GM12878 (cell line): ENCODE results near the gene INSC. TPM values are rescaled to one million over a fixed set of nuclear protein-coding genes. Genes with fewer than 3 reads are reported as not detected.

Experiments
- ATAC-seq: fragments of 200-7000 bp; cut with Tn5 transposase; 3 replicates; pipeline ENCODE4 v1.9.1; 2020; ENCODE audit warnings: mild to moderate bottlenecking, moderate library complexity
- BruUV-seq: library from RNA; stranded (reverse); fragments of 400-500 nt; replicated peaks from 2 replicates; lab custom pipeline; 2021; lab: Mats Ljungman, UMichigan
- CTCF ChIA-PET: fragments of 300-600 bp; sonication (Branson Sonifier 250); formaldehyde crosslinking; extraction: SDS; loops from one replicate; lab custom pipeline; 2021; ENCODE audit warnings: inconsistent platforms; lab: Yijun Ruan, JAX
- POLR2A ChIA-PET: fragments of 350-600 bp; formaldehyde crosslinking; extraction: SDS; loops from one replicate; lab custom pipeline; 2021; ENCODE audit warnings: inconsistent platforms; lab: Charles Lee
- RAD21 ChIA-PET: fragments of 300-600 bp; sonication (Branson Sonifier 250); formaldehyde crosslinking; loops from one replicate; lab custom pipeline; 2023; ENCODE audit warnings: antibody characterized with exemption; ENCODE audit not compliant: unreplicated experiment; lab: Charles Lee
- SMC1A ChIA-PET: fragments of 300-600 bp; sonication (Branson Sonifier 250); formaldehyde crosslinking; loops from one replicate; lab custom pipeline; 2023; ENCODE audit not compliant: unreplicated experiment, uncharacterized antibody; lab: Charles Lee
- DNase-seq: peaks from one replicate; pipeline ENCODE4 v3.0.0-alpha.2; 2011; ENCODE audit warnings: low read depth, low spot score
- FAIRE-seq: peaks from 3 replicates; lab custom pipeline; 2011; peaks lifted over from hg19 to GRCh38; lab: Jason Lieb, UNC
- H2AFZ ChIP-seq: 2 replicates; pipeline ENCODE4 v1.6.0; 2011; ENCODE audit warnings: low read depth, low read length, control low read depth; ENCODE audit not compliant: control insufficient read depth
- H3K27ac ChIP-seq: 2 replicates; pipeline ENCODE4 v1.5.1; 2011; ENCODE audit warnings: control low read depth; ENCODE audit not compliant: control insufficient read depth, insufficient read depth
- H3K27me3 ChIP-seq, 2 experiments: replicated peaks in 1 of 2; 2 replicates each; pipeline versions ENCODE4 v1.6.0 to v1.6.1; 2011; ENCODE audit warnings: low read length in 1 of 2; ENCODE audit not compliant: control insufficient read depth in 2 of 2, insufficient read depth in 2 of 2
- H3K36me3 ChIP-seq, 2 experiments: 2 replicates each; pipeline ENCODE4 v1.5.1; 2011; ENCODE audit warnings: low read length in 1 of 2; ENCODE audit not compliant: control insufficient read depth in 2 of 2, insufficient read depth in 2 of 2
- H3K4me1 ChIP-seq: 2 replicates; pipeline ENCODE4 v1.6.1; 2011; ENCODE audit warnings: mild to moderate bottlenecking, low read length, moderate library complexity, mixed read lengths; ENCODE audit not compliant: control insufficient read depth, insufficient read depth
- H3K4me2 ChIP-seq: 2 replicates; pipeline ENCODE4 v1.6.0; 2011; ENCODE audit warnings: control low read depth; ENCODE audit not compliant: control insufficient read depth, insufficient read depth
- H3K4me3 ChIP-seq: fragments of 200-600 bp; sonication (generic); 2 replicates; pipeline ENCODE4 v1.5.1; 2016
- H3K79me2 ChIP-seq: 2 replicates; pipeline ENCODE4 v1.6.0; 2011; ENCODE audit warnings: low read length; ENCODE audit not compliant: control insufficient read depth, insufficient read depth
- H3K9ac ChIP-seq: 2 replicates; pipeline ENCODE4 v1.8.0; 2011; ENCODE audit warnings: low read length, control low read depth, mixed read lengths; ENCODE audit not compliant: control insufficient read depth, insufficient read depth
- H3K9me3 ChIP-seq: replicated peaks from 3 replicates; pipeline ENCODE4 v1.5.1; 2011; ENCODE audit warnings: mild to moderate bottlenecking, low read length; ENCODE audit not compliant: control insufficient read depth, insufficient read depth
- H4K20me1 ChIP-seq: 2 replicates; pipeline ENCODE4 v1.6.0; 2011; ENCODE audit not compliant: control insufficient read depth, insufficient read depth
- BACH1 ChIP-seq: fragments of 450-650 bp; IDR thresholded peaks from 2 replicates; pipeline ENCODE4 v1.6.1; 2017; ENCODE audit warnings: mild to moderate bottlenecking, borderline replicate concordance
- CREB1 ChIP-seq: IDR thresholded peaks from 2 replicates; pipeline ENCODE4 v1.6.1; 2012; ENCODE audit warnings: low read depth, mild to moderate bottlenecking, inconsistent platforms
- EGR1 ChIP-seq, 2 experiments: IDR thresholded peaks; 1 replicate in 1 of 2; 2 replicates in 1 of 2; pipeline ENCODE4 v1.6.1; 2011 to 2012; ENCODE audit warnings: low read depth in 2 of 2, low read length in 2 of 2, borderline replicate concordance in 1 of 2, mild to moderate bottlenecking in 1 of 2, moderate library complexity in 1 of 2
- ESRRA ChIP-seq: IDR thresholded peaks from 2 replicates; pipeline ENCODE4 v1.6.1; 2012; ENCODE audit warnings: mild to moderate bottlenecking, low read length, improper control_type of control experiment
- NR2F1 ChIP-seq: fragments of 450-650 bp; conservative IDR thresholded peaks from 2 replicates; pipeline ENCODE4 v1.6.1; 2017; ENCODE audit warnings: mild to moderate bottlenecking
- SUZ12 ChIP-seq: fragments of 200-600 bp; sonication (generic); IDR thresholded peaks from one replicate; pipeline ENCODE4 v1.6.1; 2018; ENCODE audit warnings: antibody characterized with exemption, mild to moderate bottlenecking; ENCODE audit not compliant: unreplicated experiment
- TCF7 ChIP-seq: IDR thresholded peaks from 2 replicates; pipeline ENCODE4 v1.6.1; 2014; ENCODE audit warnings: antibody characterized with exemption, borderline replicate concordance
- ZBED1 ChIP-seq: IDR thresholded peaks from 2 replicates; pipeline ENCODE4 v1.6.1; 2016; ENCODE audit warnings: borderline replicate concordance
- WGBS: methylation state at CpG from one replicate; pipeline ENCODE4 v1.1.6; 2016; ENCODE audit warnings: low lambda C conversion rate; ENCODE audit not compliant: insufficient replicate concordance, insufficient coverage; ENCODE audit errors: missing lambda C conversion rate; 5-methylcytosine and 5-hydroxymethylcytosine counted together
- in situ Hi-C: fragments of 300-500 bp; cut with MboI; formaldehyde crosslinking; loops from 9 replicates; pipeline ENCODE4 v1.14.3; 2018; ENCODE audit warnings: mixed read lengths
- intact Hi-C: fragments of 100-400 bp; cut with micrococcal nuclease; formaldehyde crosslinking; loops from one replicate; pipeline ENCODE4 v1.14.2; 2022; ENCODE audit not compliant: unreplicated experiment
- polyA plus RNA-seq, 11 experiments: library from polyadenylated mRNA; depleted of rRNA in 4 of 11; unstranded in 6 of 11; stranded (reverse) in 5 of 11; fragments of >200 nt; fragmentation: Nextera tagmentation in 4 of 11; fragmentation: Illumina TruSeq in 1 of 11; extraction: Ambion mirVana in 4 of 11; extraction: Trizol in 1 of 11; gene quantifications; 1 replicate in 1 of 11; 2 replicates in 10 of 11; pipeline versions ENCODE4 v1.2.1 to v1.2.3, GENCODE V29; 2011 to 2016; ENCODE audit warnings: inconsistent platforms in 2 of 11, missing spikeins in 2 of 11, low read depth in 1 of 11
- total RNA-seq, 4 experiments: library from RNA; depleted of rRNA in 3 of 4; stranded (reverse); fragments of >200 nt in 3 of 4; fragmentation: Illumina TruSeq in 1 of 4; extraction: Trizol in 1 of 4; gene quantifications; 2 replicates each; pipeline versions ENCODE4 v1.2.1 to v1.2.3, GENCODE V29; 2013 to 2021
- TF ChIP-seq, protein P1 (sequence below): fragments of 450-650 bp; IDR thresholded peaks from 2 replicates; pipeline ENCODE4 v1.6.1; 2018; ENCODE audit warnings: borderline replicate concordance, mild to moderate bottlenecking; ENCODE audit not compliant: partially characterized antibody
- TF ChIP-seq, protein P2 (sequence below), 3 experiments: IDR thresholded peaks in 2 of 3; conservative IDR thresholded peaks in 1 of 3; 2 replicates each; pipeline ENCODE4 v1.5.1; 2011; ENCODE audit warnings: low read depth in 3 of 3, low read length in 3 of 3, mild to moderate bottlenecking in 3 of 3, control low read depth in 2 of 3, moderate library complexity in 2 of 3, inconsistent platforms in 1 of 3, mixed read lengths in 1 of 3; ENCODE audit not compliant: control insufficient read depth in 2 of 3, insufficient read depth in 1 of 3; ENCODE audit errors: extremely low read depth in 1 of 3
- TF ChIP-seq, protein P3 (sequence below): fragments of 450-650 bp; conservative IDR thresholded peaks from 2 replicates; pipeline ENCODE4 v1.6.1; 2017; ENCODE audit warnings: mild to moderate bottlenecking, moderate library complexity
- TF ChIP-seq, protein P4 (sequence below): fragments of 450-650 bp; IDR thresholded peaks from 2 replicates; pipeline ENCODE4 v1.6.1; 2017; ENCODE audit warnings: low read depth, mild to moderate bottlenecking, moderate library complexity

The INSC gene
- total and polyA plus RNA-seq, 10 of the 15 experiments (the other 5 are each of a cell fraction or from before 2014, with no cell fraction given): 0.13 to 0.33 TPM; not detected in 8

DNA sequence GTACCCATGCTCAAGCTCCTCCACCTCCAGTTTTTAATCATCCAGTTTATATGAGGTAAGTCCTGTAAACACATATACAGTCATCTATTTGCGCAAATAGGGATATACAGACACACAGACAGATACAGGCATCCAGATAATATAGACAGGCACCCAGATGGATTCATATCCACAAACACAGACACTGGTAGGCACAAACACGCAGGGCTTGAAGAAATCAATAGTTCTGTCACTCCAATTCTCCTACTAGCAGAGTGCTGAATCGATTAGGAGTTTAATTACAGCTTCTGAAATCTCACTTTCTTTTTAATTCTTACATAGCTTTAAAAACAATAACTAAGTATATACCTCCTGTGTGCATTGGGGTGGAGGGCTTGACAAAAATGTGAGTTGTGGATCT lies 56.0 kb downstream of the INSC start (continued):
- TF ChIP-seq, protein P1, sequence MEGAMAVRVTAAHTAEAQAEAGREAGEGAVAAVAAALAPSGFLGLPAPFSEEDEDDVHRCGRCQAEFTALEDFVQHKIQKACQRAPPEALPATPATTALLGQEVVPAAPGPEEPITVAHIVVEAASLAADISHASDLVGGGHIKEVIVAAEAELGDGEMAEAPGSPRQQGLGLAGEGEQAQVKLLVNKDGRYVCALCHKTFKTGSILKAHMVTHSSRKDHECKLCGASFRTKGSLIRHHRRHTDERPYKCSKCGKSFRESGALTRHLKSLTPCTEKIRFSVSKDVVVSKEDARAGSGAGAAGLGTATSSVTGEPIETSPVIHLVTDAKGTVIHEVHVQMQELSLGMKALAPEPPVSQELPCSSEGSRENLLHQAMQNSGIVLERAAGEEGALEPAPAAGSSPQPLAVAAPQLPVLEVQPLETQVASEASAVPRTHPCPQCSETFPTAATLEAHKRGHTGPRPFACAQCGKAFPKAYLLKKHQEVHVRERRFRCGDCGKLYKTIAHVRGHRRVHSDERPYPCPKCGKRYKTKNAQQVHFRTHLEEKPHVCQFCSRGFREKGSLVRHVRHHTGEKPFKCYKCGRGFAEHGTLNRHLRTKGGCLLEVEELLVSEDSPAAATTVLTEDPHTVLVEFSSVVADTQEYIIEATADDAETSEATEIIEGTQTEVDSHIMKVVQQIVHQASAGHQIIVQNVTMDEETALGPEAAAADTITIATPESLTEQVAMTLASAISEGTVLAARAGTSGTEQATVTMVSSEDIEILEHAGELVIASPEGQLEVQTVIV: no peak

DNA sequence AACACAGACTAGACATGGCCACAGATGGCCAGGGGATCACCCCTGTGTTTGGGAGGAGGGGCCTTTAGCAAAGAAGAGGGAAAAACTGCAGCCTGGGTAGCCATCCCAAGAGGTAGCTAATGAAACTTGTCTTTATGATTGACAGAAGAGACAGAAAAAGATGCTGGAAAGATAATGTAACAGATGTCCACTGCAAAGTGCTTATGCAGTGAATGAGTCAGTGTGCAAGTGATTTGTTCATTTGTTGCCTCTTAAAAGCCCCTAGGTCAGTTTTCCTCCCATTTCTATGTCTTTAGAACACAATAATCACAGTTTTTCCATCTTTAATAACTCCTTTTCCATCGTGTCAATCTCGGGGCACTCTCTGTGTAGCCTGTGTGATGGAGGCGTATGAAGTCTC lies 57.2 kb downstream of the INSC start:
- TF ChIP-seq, protein P2, sequence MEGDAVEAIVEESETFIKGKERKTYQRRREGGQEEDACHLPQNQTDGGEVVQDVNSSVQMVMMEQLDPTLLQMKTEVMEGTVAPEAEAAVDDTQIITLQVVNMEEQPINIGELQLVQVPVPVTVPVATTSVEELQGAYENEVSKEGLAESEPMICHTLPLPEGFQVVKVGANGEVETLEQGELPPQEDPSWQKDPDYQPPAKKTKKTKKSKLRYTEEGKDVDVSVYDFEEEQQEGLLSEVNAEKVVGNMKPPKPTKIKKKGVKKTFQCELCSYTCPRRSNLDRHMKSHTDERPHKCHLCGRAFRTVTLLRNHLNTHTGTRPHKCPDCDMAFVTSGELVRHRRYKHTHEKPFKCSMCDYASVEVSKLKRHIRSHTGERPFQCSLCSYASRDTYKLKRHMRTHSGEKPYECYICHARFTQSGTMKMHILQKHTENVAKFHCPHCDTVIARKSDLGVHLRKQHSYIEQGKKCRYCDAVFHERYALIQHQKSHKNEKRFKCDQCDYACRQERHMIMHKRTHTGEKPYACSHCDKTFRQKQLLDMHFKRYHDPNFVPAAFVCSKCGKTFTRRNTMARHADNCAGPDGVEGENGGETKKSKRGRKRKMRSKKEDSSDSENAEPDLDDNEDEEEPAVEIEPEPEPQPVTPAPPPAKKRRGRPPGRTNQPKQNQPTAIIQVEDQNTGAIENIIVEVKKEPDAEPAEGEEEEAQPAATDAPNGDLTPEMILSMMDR (IDR thresholded peaks at IDR 0.05 in 2 of 3, conservative IDR thresholded peaks at IDR 0.05 in 1 of 3; ENCODE audit: control insufficient read depth in 2 of 3, extremely low read depth in 1 of 3, insufficient read depth in 1 of 3, low read depth in 3 of 3, low read length in 3 of 3): no peak
- TF ChIP-seq SUZ12 (no peak), NR2F1 (no peak), ZBED1 (no peak), TCF7 (no peak), BACH1 (no peak), EGR1 (IDR thresholded peaks at IDR 0.05; ENCODE audit: borderline replicate concordance in 1 of 2, low read depth in 2 of 2, low read length in 2 of 2) (no peak), ESRRA (no peak), CREB1 (no peak)
- TF ChIP-seq, protein P3, sequence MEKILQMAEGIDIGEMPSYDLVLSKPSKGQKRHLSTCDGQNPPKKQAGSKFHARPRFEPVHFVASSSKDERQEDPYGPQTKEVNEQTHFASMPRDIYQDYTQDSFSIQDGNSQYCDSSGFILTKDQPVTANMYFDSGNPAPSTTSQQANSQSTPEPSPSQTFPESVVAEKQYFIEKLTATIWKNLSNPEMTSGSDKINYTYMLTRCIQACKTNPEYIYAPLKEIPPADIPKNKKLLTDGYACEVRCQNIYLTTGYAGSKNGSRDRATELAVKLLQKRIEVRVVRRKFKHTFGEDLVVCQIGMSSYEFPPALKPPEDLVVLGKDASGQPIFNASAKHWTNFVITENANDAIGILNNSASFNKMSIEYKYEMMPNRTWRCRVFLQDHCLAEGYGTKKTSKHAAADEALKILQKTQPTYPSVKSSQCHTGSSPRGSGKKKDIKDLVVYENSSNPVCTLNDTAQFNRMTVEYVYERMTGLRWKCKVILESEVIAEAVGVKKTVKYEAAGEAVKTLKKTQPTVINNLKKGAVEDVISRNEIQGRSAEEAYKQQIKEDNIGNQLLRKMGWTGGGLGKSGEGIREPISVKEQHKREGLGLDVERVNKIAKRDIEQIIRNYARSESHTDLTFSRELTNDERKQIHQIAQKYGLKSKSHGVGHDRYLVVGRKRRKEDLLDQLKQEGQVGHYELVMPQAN: no peak
- TF ChIP-seq, protein P4, sequence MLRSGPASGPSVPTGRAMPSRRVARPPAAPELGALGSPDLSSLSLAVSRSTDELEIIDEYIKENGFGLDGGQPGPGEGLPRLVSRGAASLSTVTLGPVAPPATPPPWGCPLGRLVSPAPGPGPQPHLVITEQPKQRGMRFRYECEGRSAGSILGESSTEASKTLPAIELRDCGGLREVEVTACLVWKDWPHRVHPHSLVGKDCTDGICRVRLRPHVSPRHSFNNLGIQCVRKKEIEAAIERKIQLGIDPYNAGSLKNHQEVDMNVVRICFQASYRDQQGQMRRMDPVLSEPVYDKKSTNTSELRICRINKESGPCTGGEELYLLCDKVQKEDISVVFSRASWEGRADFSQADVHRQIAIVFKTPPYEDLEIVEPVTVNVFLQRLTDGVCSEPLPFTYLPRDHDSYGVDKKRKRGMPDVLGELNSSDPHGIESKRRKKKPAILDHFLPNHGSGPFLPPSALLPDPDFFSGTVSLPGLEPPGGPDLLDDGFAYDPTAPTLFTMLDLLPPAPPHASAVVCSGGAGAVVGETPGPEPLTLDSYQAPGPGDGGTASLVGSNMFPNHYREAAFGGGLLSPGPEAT: no peak
- no peak for DNase-seq
- no peaks in the 10 kb centered on the region; a peak in 1 of 4 replicates for H3K27me3 ChIP-seq
- ATAC-seq: no peak
- RAD21 ChIA-PET: no interaction called here
- H3K36me3 ChIP-seq: no peaks in the 10 kb centered on the region
- in situ Hi-C loops: no loop called here
- BruUV-seq: no TSS peak
- WGBS: 8% methylated on average over 3 of the region's 3 CpGs
- H3K9ac ChIP-seq: no peak overlapping the region
- H3K27ac ChIP-seq: no peak overlapping the region
- CTCF ChIA-PET: no interaction called here
- no peak overlapping the region for H2AFZ ChIP-seq
- SMC1A ChIA-PET: no interaction called here
- no peak overlapping the region for H3K4me3 ChIP-seq
- no peaks in the 10 kb centered on the region for H3K4me1 ChIP-seq
- intact Hi-C loops: no loop called here
- POLR2A ChIA-PET: no interaction called here
- no peaks in the 10 kb centered on the region for H4K20me1 ChIP-seq
- H3K79me2 ChIP-seq: no peaks in the 10 kb centered on the region
- no peaks in the 10 kb centered on the region for H3K9me3 ChIP-seq
- FAIRE-seq: no peak
- H3K4me2 ChIP-seq: no peak overlapping the region
